GM21529 (cell line): ENCODE results near the gene TMPRSS4.
"Not testable (repeated sequence)": the region's sequence is repeated elsewhere in the genome, so short reads cannot be mapped to it uniquely, and the experiment has no call there.

Source experiments
- ATAC-seq: cut with Tn5 transposase; IDR thresholded peaks from one replicate; pipeline ENCODE4 v1.9.1; 2021; ENCODE audit not compliant: unreplicated experiment

TMPRSS4 gene

DNA sequence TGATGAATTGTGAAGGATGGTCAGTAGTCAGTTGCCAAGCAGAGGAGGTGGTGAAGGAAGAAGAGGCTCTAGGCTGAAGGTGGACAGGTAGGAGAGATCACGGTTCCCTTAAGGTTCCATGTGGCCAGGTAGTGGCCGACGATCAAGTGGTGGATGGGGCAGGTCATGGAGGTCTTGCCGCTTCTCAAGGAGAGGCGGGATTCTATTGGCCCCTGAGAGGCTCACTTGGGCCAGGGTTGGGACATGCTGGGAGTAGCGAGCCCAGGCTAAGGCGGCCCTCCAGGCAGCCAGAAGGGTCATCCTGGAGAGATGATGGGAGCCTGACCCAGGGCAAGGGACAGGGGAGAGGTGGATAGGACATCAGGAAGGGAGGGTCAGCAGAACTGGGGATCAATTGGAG lies 20.9 kb upstream of the TMPRSS4 start:
- no peak for ATAC-seq

DNA sequence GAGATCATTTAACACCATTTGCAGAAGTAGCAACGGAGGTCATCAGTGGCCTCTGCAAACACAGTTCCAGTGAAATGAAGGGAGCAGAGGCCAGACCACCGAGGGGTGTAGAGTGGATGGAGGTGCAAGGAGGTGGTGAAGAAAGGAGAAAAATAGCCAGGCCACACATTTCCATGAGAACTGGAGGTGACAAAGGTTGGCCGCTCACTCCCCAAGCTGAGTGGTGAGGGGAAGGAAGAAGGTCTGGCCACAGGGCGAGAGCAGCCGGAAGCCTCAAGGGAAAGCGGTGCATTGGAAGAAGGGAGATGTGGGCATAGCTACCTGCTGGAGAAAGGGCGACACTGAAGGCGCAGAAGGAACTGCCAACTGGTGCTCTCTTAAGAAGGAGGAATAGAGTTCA lies 20.1 kb upstream of the TMPRSS4 start:
- ATAC-seq = no peak

DNA sequence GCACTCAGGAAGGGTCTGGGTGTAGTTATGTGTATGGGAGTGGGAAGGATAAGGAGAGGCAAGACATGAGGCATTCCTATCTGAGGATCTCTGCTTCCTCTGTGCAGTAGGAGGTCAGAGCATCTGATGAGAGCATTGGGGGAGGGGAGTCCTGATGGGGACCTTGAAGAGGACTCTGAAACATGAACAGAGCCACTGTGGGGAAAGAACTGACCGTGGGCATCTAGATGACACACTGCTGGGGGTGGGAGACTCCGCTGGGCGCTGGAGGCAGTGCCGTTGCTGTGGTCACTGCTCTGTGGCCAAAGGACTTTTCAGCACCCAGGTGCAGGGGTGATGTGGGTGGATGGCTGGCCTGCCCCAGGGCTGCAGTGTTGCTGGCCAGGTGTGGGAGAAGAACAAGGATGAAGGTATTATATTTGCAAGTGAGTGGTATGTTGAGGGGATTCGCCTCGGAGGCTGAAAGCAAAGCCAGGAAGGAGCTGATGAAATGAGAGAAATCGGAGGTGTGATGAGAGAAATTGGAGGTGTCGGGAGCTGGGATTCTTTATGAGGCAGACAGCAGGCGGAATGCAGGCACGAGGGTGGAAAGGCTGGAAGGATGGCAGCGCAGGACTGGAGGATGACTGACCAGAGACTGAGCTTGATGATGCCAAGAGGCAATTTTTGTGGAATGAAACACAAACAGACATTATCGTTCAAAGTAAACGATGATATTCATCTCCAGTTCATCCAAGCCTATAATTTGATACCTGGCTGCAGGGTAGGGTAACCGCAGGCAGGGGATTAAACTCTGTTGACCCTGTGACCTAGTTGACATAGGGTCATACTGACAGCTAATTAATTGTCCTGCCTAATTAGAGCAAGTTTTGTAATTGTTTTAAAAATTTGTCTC lies 19.4 kb upstream of the TMPRSS4 start:
- no peak for ATAC-seq

DNA sequence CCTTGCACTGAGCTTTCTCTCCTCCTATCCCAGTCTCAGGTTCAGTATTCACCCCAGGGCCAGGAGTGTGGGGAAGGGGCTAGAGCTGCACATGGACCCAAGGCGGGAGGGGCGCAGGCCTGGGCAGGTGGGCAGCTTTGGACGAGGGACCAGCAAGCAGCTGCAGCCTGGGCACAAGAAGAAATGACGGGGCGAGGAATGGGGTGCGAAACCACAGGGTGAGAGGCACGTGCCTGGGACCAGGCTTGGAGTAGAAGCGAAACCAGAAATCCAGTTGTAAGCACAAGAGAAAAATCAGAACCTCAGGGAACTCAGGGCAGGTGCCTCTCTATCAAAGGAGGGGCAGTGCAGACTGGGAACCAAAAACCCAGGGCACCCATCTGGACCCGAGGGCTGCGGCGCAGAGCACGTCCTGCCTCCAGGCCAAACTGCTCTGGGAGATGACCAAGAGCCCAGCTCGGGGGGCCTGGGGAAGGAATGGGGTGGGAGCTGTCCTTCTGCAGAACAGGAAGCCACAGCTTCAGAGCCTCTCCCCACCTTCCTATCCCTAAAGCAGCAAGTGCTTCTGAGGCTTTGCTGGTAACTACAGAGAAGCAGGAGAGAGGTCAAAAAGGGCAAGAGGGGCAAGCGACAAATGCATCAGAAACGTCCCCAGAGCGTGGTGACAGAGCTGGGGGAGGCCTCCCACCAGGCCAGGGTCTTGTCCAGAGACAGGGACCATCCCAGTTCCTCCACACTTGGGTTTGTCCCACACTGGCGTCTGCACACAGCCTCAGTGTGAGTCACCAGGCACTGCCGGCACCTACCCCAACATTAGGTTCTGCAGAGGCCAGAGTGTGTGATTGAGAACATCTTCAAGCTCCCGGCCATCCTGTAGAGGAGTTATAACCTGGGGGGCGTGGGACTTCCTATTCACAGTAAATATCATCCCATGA lies 18.3 kb upstream of the TMPRSS4 start:
- no peak for ATAC-seq

GRCh38 chr11:118059246-118059940 lies 17.5 kb upstream of the TMPRSS4 start:
- ATAC-seq = no peak

- ATAC-seq = no peak
Measured at GRCh38 chr11:118060081-118060661, 16.7 kb upstream of the TMPRSS4 start.

DNA sequence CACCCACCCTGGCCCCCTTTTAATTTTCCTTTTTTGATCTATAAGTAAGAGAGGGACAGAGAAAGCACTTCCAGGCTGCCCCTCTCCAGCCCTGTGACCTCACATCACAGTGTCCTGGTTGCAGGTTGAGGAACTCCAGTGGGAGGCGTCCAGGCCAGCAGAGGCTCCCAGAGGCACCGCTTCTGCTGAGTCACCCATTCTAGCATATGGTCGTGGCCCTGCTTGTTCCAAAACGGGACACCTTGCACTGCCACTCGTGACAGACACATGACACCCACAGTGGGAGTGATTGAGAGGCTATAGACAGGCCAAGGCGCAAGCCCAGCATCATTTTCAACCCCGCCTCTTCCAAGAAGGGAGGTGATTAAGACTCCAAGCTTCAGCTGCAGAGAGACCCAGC lies 16.0 kb upstream of the TMPRSS4 start:
- no peak for ATAC-seq

GRCh38 chr11:118061586-118062125 lies 15.2 kb upstream of the TMPRSS4 start:
- ATAC-seq = no peak

DNA sequence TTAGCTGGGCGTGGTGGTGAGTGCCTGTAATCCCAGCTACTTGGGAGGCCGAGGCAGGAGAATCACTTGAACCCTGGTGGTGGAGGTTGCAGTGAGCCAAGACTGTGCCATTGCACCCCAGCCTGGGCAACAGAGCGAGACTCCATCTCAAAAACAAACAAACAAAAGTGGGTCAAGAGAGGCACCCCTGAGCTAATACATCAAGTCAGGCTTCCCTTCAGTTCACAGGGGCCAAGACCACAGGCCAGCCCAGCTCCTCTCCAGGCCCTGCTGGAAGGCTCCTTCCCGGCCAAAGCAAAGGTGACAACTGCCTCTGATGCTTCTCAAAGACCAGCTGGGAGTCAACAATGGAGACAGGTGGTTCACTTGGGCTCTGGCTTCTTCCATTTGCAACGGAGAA lies 14.7 kb upstream of the TMPRSS4 start:
- not testable (repeated sequence) for ATAC-seq

DNA sequence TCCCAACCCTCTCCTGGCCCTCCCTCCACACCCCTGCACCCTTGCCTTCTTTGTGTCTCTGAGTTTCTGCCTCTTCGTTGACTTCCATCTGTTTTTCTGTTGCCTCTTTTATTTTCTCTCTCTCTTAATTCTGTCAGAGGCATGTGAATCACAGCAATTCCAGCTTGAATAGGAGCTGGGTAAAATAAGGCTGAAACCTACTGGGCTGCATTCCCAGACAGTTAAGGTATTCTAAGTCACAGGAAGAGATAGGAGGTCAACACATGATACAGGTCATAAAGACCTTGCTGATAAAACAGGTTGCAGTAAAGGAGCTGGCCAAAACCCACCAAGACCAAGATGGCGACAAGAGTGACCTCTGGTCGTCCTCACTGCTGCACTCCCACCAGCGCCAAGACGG lies 14.2 kb upstream of the TMPRSS4 start:
- ATAC-seq = not testable (repeated sequence)

DNA sequence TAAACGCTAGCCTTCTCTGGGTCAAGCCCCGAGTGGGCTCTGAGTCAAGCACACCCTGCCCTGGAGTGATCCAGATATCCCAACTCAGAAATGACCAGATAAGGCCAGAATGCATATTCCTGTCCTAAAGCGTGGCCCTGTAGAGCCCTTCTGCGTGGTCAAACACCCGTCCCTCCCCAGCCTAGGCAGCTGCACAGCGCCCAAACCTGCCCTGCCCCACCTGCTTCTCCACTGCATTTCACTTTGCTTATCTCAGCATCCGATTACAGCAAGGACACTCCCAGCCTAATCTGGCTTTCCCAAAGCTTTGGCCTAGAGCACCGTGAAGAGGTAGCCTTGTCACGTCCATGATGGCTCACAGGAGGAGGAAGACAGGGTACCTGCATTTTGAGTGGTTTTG lies 11.9 kb upstream of the TMPRSS4 start:
- ATAC-seq = no peak

GRCh38 chr11:118065384-118065783 lies 11.5 kb upstream of the TMPRSS4 start:
- ATAC-seq = no peak

DNA sequence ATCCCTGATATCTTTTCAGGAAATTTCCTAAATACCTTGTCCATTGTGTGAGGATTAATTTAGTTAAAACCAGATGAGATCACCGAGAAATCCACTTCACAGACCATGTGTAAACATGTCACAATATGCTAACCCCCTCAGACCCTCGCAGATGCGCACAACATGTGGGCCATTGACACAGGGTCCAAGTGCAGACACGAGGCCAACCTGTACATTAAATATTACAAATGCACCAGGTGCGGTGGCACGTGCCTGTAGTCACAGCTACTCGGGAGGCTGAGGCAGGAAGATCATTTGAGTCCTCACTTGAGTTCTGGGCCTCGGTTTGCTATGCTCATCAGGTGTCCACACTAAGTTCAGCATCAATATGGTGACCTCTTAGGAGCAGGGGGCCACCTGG lies 9.9 kb upstream of the TMPRSS4 start:
- ATAC-seq = no peak

DNA sequence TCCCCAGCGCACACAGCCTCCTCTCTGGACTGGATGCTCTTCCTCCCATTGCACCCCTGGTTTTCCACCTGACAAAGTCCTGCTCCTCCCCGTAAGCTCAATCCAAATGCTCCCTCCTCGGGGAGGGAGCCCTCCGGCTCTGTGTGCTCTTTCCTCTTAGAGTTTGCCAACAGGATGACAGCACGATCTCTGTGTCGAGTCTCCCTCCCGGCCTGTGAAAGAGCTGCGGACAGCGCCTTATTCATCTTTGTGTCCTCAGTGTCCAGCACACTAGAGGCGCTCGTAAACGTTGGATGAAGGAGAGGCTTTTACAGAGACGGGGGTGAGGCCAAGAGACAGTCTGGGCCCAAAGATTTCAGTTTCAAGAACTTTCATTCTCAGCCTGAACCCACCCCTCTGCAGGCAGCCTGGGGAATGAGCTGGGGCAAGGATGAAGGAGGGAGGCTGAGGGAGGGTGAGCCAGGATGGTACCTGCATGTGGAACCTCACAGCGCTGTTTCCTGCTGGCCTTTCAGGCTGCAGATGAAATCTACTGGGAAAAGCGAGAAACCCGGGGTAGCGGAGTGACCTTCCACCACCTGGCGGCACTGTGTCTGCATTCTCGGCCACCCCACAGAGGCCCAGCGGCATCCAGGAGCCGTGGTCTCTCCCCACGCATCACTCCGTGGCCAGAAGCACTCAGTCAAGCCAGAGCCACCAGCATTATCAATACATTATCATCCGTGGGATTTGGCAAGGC lies 8.5 kb upstream of the TMPRSS4 start:
- no peak for ATAC-seq

DNA sequence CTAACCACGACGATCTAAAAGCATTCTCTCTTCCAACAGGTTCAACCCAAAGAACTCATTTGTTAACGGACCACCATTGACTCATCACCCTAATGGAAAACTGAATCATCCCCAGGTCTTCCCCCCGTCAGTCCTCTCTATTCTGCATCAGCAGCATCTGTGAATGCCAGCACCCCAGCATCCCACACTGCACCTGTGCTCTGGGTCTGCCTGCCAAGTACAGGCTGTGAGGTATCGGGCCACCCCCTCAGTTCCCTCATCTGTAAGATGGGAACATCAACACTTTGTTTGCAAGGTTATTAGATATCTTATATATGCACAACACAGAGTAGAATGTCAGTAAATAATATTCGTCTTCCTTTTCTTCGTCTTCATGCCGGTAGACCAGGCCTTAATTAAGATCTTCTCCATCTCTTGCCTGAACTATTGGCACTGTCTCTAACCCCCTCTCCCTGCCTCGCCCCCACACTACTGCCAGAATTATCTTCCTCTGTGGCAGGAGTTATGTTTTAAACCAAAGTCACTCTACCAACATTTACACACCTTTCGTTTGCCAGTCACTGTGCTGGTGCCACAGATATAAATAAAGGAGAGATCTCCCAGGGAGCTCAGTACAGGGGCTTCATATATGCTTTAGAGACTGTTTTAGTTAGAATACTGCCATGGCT lies 7.8 kb upstream of the TMPRSS4 start:
- no peak for ATAC-seq

- ATAC-seq = no peak
Measured at GRCh38 chr11:118071416-118072030, 5.4 kb upstream of the TMPRSS4 start.

DNA sequence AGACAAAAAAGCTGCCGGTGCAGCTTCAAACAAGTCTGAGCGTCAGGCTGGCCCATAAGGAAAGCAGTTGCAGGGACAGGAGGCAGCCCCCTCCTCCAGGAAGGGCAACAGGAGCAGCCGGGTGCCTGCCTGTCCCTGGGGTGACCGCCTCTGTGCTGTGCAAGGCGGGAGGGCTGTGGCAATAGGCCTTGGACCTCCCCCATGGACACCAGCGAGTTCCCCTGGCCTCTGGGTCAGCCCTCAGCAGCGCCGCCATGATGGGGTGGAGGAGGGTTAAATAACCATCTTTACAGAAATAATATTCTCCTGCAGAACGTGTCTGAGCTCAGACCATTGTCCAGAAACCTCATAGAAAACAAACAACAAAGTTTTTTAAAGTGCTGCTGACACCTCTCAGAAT lies 3.3 kb upstream of the TMPRSS4 start:
- no peak for ATAC-seq

DNA sequence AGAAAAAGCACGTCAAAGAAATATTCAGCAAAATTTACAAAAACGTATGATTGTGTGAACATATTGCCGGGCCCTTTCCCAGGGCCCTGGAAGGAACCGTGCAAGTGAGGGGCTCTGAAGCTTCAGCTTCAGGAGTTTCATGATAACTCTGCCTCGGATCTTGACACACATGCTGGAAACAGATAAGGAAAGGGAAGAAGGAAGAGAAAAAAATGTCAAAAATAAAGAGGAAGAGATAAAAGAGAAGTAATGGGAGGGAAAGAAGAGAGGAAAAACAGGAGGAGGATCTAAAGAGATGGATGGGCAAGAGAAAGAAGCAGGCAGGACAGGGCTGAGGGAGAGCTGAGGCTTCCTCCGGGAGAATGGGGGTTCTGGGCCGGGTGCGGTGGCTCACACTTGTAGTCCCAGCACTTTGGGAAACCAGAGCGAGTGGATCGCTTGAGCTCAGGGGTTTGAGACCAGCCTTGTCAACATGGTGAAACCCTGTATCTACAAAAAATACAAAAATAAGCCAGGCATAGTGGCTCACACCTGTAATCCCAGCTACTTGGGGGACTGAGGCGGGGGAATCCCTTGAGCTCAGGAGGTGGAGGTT lies 2.7 kb upstream of the TMPRSS4 start:
- ATAC-seq = no peak

GRCh38 chr11:118074785-118075184 lies 2.1 kb upstream of the TMPRSS4 start:
- ATAC-seq = no peak
